ENCODE data around the gene TBX1.

DNA sequence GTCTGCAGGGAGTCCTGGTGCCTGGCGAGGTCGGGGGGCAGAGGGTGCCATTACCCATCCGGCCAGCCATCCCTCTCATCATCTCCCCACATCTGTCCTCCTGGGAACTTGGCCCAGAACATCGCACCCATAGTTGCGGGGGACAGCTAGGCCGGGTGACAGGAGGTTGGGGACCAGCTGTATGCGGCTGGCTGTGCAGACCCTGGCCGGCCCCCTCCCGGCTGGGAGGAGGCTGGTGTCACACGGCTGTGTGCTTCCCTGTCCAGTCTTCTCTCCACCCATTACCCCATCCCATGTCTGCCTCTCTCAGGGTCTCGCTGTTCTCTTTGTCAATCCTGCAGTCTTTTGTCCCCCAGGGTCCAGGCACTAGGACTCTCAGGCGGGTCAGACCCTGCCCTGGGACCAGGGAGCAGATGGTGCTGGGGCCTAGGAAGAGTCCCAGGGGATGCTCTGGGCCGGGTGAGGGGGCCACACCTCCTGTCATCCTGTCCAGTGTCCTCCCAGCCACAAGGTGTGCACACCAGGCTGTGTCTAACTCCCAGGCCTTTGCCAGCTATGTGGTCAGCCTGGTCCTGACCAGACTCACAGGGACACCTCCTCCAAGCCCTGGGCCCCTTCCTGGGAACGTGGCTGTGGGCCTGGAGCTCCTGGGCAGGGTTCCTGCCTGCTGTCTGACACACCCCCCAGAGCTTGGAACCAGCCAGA is 6.4 kb upstream of the TBX1 start:
- TF ChIP-seq, protein P1, sequence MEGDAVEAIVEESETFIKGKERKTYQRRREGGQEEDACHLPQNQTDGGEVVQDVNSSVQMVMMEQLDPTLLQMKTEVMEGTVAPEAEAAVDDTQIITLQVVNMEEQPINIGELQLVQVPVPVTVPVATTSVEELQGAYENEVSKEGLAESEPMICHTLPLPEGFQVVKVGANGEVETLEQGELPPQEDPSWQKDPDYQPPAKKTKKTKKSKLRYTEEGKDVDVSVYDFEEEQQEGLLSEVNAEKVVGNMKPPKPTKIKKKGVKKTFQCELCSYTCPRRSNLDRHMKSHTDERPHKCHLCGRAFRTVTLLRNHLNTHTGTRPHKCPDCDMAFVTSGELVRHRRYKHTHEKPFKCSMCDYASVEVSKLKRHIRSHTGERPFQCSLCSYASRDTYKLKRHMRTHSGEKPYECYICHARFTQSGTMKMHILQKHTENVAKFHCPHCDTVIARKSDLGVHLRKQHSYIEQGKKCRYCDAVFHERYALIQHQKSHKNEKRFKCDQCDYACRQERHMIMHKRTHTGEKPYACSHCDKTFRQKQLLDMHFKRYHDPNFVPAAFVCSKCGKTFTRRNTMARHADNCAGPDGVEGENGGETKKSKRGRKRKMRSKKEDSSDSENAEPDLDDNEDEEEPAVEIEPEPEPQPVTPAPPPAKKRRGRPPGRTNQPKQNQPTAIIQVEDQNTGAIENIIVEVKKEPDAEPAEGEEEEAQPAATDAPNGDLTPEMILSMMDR (IDR thresholded peaks at IDR 0.05; ENCODE audit: insufficient read depth, low read length) = no peak
- TF ChIP-seq POLR2AphosphoS5 (IDR thresholded peaks at IDR 0.05; ENCODE audit: low read depth) (no peak), REST (IDR thresholded peaks at IDR 0.05; ENCODE audit: insufficient replicate concordance, low read depth) (no peak), GABPA (IDR thresholded peaks at IDR 0.05; ENCODE audit: low read depth) (no peak), SPI1 (IDR thresholded peaks at IDR 0.05; ENCODE audit: borderline replicate concordance, low read depth) (no peak)

Measured in HL-60 (cell line).